Measurements from ENCODE around the gene S1PR4.

- TF ChIP-seq EZH2 (IDR thresholded peaks at IDR 0.05; ENCODE audit: borderline replicate concordance, low read depth, low read length) (no peak), CTCF (IDR thresholded peaks at IDR 0.05 in 2 of 3, conservative IDR thresholded peaks at IDR 0.05 in 1 of 3; ENCODE audit: insufficient read depth in 2 of 3, low read depth in 1 of 3, low read length in 3 of 3) (peak; percentile 69 to 93 (median 88)), RBBP5 (IDR thresholded peaks at IDR 0.05; ENCODE audit: borderline replicate concordance, insufficient read depth, low read length, poor library complexity, severe bottlenecking) (no peak), ZNF561 (CRISPR knock-in tag; conservative IDR thresholded peaks at IDR 0.05) (no peak), CHD1 (IDR thresholded peaks at IDR 0.05; ENCODE audit: low read length) (no peak)
These were observed 31.9 kb upstream of the S1PR4 start for GRCh38 chr19:3146677-3147100.

Data from K562 (cell line).